ENCODE results near the gene DENND4A.
A peak's percentile ranks its signal among the peaks of the same experiment; 100 is the strongest.
"Not testable (repeated sequence)": the region's sequence is repeated elsewhere in the genome, so short reads cannot be mapped to it uniquely, and the experiment has no call there.

DENND4A gene

GRCh38 chr15:65626856-65627255 is 165.2 kb downstream of the DENND4A start:
- no peak for DNase-seq

GRCh38 chr15:65623103-65623502 is 169.0 kb downstream of the DENND4A start:
- no peak for DNase-seq

GRCh38 chr15:65621638-65622037 is 170.5 kb downstream of the DENND4A start, which contains the start of gene SLC24A1:
TSS of gene SLC24A1 (plus strand) at chr15:65621938. CDS start at chr15:65624081, 2,143 bp downstream.
- DNase-seq, result no peak

- DNase-seq, result no peak
These were observed 171.3 kb downstream of the DENND4A start for GRCh38 chr15:65620833-65621232.

GRCh38 chr15:65619626-65620290 is 172.3 kb downstream of the DENND4A start:
- DNase-seq, result no peak

GRCh38 chr15:65618560-65619109 is 173.5 kb downstream of the DENND4A start:
- no peak for DNase-seq

- DNase-seq, result not testable (repeated sequence)
These were observed 176.2 kb downstream of the DENND4A start for GRCh38 chr15:65615887-65616286.

- no peak for DNase-seq
These were observed 178.9 kb downstream of the DENND4A start for GRCh38 chr15:65612949-65613744.

- DNase-seq, result no peak
These were observed 179.5 kb downstream of the DENND4A start for GRCh38 chr15:65612616-65612946.

- DNase-seq, result no peak
These were observed 180.0 kb downstream of the DENND4A start for GRCh38 chr15:65611888-65612615.

GRCh38 chr15:65610871-65611718 is 181.0 kb downstream of the DENND4A start, which contains the start of gene INTS14:
TSS of gene INTS14 (minus strand) at chr15:65611131. CDS start at chr15:65607380, 3,751 bp downstream.
- peak; percentile 98 for DNase-seq

All from islet precursor cell (in vitro differentiated cells).